ENCODE data around the gene RPS15.
"Not testable (repeated sequence)": the region's sequence is repeated elsewhere in the genome, so short reads cannot be mapped to it uniquely, and the experiment has no call there.

RPS15 gene

DNA sequence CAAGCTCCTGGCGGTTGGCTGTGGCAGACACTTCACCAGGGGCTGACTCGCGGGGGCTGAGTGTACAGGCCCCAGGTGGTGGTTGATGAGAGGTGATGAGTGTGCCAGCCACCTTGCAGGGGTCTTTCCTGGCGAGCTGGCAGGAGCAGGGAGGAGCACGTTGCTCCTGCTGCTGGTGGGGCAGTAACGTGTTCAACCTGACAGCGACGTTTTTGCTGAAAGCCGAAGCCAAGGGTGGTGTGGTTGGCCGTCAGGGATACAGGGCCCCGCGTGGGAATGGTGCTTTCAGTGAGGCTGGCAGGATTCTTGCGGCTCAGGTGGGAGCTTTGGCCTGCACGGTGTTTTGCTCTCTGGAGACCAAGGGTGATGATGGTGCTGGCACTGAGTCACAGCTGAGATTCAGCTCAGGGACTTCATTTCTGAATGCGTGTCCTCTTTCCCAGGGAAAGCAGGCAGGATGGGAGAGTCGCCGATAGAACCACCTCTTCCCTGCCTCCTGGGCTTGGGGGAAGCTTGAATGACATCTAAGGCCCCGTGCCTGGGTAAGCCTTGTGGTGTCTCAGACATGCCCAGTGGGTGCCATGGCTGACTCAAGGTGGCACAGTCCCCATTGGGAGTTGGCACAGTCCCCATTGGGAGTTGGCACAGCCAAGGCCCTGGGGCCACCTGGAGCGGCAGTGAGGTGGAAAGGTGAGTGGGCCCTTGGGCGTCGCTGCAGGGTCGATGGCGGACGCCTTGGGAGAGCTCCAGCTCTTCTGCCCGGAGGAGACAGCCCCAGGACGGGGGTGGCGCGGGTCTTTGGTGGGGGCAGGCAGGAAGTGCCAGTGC, 22.0 kb upstream of the RPS15 start:
- no peak for DNase-seq (ENCODE audit: low read depth)
- no peak for TF ChIP-seq CTCF (IDR thresholded peaks at IDR 0.05; ENCODE audit: control insufficient read depth, extremely low read depth, insufficient read depth)
- H3K4me3 ChIP-seq (ENCODE audit: low read depth, low read length), result peak overlapping the region; percentile 40

- no peak for DNase-seq (ENCODE audit: low read depth)
- no peak for TF ChIP-seq CTCF (IDR thresholded peaks at IDR 0.05; ENCODE audit: control insufficient read depth, extremely low read depth, insufficient read depth)
- H3K4me3 ChIP-seq (ENCODE audit: low read depth, low read length), result no peak overlapping the region
Measured at GRCh38 chr19:1417145-1417544, 21.1 kb upstream of the RPS15 start.

DNA sequence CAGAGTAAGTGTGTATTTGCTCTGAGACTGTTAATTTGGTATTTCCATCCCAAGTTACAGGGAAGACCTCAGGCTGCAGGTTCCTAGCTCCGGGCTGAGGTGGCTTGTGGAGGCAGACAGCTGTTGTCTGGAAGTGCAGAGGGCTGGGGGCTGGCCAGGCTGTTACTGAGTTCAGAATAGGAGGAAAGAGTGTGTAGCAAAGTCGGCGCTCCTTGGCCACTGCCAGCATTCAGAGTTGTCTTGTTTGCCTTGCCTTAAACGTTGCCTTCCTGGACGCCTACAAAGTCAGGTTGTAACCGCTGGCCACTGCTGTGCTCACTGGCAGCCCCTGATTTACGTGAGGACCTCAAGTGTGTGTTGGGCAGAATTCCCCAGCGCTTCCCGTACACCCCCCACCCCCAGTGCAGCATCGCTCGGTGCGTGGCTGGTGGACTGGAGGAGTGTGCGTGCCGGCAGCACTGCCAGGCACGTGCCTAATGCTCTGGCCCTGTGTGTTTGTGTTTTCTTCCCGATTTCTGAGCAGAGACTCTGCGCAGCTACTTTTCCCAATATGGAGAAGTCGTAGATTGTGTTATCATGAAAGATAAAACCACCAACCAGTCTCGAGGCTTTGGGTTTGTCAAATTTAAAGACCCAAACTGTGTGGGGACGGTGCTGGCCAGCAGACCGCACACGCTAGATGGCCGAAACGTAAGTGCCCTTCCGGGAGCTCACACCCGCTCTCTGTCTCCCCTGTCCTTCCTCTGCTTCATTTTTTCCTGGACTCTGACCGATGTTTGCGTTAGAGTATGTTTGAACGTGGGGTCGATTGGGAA, 20.3 kb upstream of the RPS15 start:
- DNase-seq (ENCODE audit: low read depth), result no peak
- TF ChIP-seq CTCF (IDR thresholded peaks at IDR 0.05; ENCODE audit: control insufficient read depth, extremely low read depth, insufficient read depth), result no peak
- no peak overlapping the region for H3K4me3 ChIP-seq (ENCODE audit: low read depth, low read length)

DNA sequence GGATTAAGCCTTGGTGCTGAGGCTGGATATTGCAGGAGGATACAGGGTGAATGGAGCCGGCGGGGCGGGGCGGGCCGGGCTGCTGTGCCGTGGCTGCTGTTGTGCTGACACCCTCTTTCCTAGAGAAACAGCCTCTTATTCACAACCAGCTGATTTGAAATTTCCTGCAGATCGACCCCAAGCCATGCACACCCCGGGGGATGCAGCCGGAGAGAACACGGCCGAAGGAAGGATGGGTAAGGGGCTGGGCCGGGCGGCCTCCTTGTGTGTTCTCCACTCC, 19.8 kb upstream of the RPS15 start:
- TF ChIP-seq CTCF (IDR thresholded peaks at IDR 0.05; ENCODE audit: control insufficient read depth, extremely low read depth, insufficient read depth), result no peak
- DNase-seq (ENCODE audit: low read depth), result no peak
- H3K4me3 ChIP-seq (ENCODE audit: low read depth, low read length), result no peak overlapping the region

DNA sequence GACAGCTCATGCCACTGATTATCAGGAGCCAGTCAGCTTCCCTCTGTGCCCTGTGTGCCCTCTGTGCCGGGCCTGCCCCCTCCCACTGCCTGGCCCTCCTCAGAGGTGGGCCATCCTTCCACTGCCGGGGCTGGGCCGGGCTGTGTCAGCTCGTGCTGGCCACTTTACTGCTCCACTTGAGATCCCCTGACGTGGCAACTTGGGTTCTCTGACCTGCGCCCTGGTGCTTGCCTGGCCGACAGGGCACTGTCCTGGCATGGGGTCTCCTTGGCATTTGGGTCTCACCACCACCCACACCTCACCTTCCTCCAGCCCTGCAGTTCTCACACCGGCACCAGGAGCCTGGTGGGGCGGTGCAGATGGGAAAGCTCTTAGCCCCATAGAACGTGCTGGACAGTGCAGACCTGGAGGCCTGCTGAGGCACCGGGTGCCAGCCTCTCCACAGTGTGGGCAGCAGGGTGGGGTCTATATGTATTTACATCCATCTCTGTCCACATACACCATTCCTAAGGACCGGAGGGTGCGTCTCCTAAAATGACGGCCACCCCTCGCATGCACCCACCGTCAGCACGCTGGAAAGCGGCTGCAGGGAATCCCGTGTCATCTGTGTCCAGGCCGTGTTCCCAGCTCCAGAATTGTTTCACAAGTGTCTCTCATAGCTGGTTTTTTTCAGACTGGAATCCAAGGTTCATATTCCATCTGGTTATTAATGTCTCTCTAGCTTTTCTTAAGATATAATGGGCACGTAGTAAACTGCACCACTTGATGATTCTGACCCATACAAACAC, 19.1 kb upstream of the RPS15 start:
- TF ChIP-seq CTCF (IDR thresholded peaks at IDR 0.05; ENCODE audit: control insufficient read depth, extremely low read depth, insufficient read depth), result no peak
- no peak for DNase-seq (ENCODE audit: low read depth)
- H3K4me3 ChIP-seq (ENCODE audit: low read depth, low read length), result no peak overlapping the region

GRCh38 chr19:1420085-1420484, 18.1 kb upstream of the RPS15 start:
- not testable (repeated sequence) for DNase-seq (ENCODE audit: low read depth); H3K4me3 ChIP-seq (ENCODE audit: low read depth, low read length)

DNA sequence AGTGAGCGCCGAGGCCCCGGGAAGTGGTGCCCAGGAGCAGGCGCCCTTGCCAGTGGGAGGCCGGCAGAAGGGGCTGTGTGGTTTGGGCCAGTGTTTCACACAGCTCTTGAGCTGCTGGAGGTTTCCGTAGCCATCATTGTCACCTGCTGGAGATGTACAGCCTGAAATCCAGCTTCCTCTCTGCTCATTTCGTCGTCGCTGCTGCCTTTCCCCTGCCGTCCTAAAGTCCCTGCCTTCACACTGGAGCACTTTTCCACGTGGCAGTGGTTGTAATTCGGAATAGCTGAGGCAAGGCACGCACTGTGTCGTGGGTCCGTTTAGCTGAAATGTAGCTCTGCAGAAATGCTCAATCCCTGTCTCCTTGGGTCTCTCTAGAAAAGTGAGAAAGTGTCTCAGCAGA, 17.6 kb upstream of the RPS15 start:
- TF ChIP-seq CTCF (IDR thresholded peaks at IDR 0.05; ENCODE audit: control insufficient read depth, extremely low read depth, insufficient read depth), result no peak
- no peak overlapping the region for H3K4me3 ChIP-seq (ENCODE audit: low read depth, low read length)
- DNase-seq (ENCODE audit: low read depth), result no peak
